ENCODE measurements around the gene DPCD.

DNA sequence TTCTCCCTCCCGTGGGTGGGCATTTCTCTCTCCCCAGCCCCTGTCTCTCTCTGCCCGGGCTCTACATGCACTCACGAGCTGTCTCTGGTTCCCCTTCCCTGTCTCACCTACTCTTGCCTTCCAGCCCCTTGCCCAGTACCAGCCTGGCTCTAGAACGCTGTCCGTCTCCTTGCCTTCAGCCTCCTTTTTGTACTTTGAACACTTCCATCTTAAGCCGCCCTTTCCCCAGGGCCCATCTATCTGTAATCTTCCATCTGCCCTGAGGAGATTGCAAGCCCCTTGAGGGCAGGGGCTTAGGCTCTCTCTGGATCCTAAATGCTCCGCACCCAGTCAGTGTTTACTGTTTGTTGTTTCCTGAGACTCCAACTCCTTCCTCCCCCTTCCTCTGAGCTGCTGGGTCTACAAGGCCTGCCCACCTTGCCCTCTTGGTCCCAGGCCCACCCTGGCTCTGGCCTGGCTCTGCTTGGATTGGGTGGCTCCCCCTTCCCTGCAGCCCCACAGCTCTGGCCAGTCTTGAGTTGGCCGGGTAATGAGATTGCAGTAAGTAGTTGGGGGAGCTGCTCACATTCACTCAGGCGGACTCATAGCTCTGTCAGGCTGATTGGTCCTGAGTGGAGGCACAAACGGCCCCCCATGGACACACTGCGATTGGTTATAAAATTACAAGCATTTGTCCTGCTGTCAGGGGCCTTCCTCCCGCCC, 28.4 kb upstream of the DPCD start:
- TF ChIP-seq TAF1 (IDR thresholded peaks at IDR 0.05; ENCODE audit: low read depth) (no peak), FOXM1 (IDR thresholded peaks at IDR 0.05; ENCODE audit: borderline replicate concordance, low read depth) (no peak), YY1 (IDR thresholded peaks at IDR 0.05; ENCODE audit: low read depth) (no peak), EP300 (IDR thresholded peaks at IDR 0.05; ENCODE audit: borderline replicate concordance) (no peak), RAD21 (IDR thresholded peaks at IDR 0.05; ENCODE audit: low read depth) (no peak), NFIC (IDR thresholded peaks at IDR 0.05) (no peak)
- TF ChIP-seq, protein P1, sequence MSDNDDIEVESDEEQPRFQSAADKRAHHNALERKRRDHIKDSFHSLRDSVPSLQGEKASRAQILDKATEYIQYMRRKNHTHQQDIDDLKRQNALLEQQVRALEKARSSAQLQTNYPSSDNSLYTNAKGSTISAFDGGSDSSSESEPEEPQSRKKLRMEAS (IDR thresholded peaks at IDR 0.05), result no peak
- TF ChIP-seq, protein P2, sequence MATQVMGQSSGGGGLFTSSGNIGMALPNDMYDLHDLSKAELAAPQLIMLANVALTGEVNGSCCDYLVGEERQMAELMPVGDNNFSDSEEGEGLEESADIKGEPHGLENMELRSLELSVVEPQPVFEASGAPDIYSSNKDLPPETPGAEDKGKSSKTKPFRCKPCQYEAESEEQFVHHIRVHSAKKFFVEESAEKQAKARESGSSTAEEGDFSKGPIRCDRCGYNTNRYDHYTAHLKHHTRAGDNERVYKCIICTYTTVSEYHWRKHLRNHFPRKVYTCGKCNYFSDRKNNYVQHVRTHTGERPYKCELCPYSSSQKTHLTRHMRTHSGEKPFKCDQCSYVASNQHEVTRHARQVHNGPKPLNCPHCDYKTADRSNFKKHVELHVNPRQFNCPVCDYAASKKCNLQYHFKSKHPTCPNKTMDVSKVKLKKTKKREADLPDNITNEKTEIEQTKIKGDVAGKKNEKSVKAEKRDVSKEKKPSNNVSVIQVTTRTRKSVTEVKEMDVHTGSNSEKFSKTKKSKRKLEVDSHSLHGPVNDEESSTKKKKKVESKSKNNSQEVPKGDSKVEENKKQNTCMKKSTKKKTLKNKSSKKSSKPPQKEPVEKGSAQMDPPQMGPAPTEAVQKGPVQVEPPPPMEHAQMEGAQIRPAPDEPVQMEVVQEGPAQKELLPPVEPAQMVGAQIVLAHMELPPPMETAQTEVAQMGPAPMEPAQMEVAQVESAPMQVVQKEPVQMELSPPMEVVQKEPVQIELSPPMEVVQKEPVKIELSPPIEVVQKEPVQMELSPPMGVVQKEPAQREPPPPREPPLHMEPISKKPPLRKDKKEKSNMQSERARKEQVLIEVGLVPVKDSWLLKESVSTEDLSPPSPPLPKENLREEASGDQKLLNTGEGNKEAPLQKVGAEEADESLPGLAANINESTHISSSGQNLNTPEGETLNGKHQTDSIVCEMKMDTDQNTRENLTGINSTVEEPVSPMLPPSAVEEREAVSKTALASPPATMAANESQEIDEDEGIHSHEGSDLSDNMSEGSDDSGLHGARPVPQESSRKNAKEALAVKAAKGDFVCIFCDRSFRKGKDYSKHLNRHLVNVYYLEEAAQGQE (IDR thresholded peaks at IDR 0.05; ENCODE audit: low read depth), result no peak

Measured in Ishikawa (cell line).